ENCODE data around the gene RASIP1. TPM values are rescaled to one million over a fixed set of nuclear protein-coding genes. Genes with fewer than 3 reads are reported as not detected.

Gene RASIP1
- total RNA-seq, 3 donors from 2014 or later = 7.7 to 28.2 (median 10.7) TPM

GRCh38 chr19:48739404-48740163 lies 826 bp downstream of the RASIP1 start:
- peak overlapping the region; percentile 76 for H3K27ac ChIP-seq
- no peaks in the 10 kb centered on the region for H3K4me1 ChIP-seq
- no peak for TF ChIP-seq CTCF (IDR thresholded peaks at IDR 0.05)
- no peak for TF ChIP-seq POLR2AphosphoS5 (IDR thresholded peaks at IDR 0.05)
- no peak for TF ChIP-seq POLR2A (IDR thresholded peaks at IDR 0.05)
- H3K27me3 ChIP-seq = no peaks in the 10 kb centered on the region
- H3K9me3 ChIP-seq = no peaks in the 10 kb centered on the region
- DNase-seq (ENCODE audit: low spot score in 2 of 2) = no peak
- no peaks in the 10 kb centered on the region for H3K36me3 ChIP-seq
- H3K4me3 ChIP-seq = peak overlapping the region; percentile 50 to 81 (median 68)
- intact Hi-C loops (cut with DNase I; ENCODE audit: low total_unique reads) = no loop called here

- intact Hi-C loops (cut with DNase I; ENCODE audit: low total_unique reads) = no loop called here
- no peaks in the 10 kb centered on the region for H3K36me3 ChIP-seq
- H3K4me3 ChIP-seq = peak overlapping the region; percentile 50 to 81 (median 68)
- no peaks in the 10 kb centered on the region for H3K9me3 ChIP-seq
- H3K4me1 ChIP-seq = no peaks in the 10 kb centered on the region
- no peaks in the 10 kb centered on the region for H3K27me3 ChIP-seq
- peak overlapping the region; percentile 76 for H3K27ac ChIP-seq
- DNase-seq (ENCODE audit: low spot score in 2 of 2) = peak; percentile 90 to 96
- peak in 1 of 3 donors; percentile 26 for TF ChIP-seq POLR2AphosphoS5 (IDR thresholded peaks at IDR 0.05)
- TF ChIP-seq POLR2A (IDR thresholded peaks at IDR 0.05) = no peak
Observed at GRCh38 chr19:48738557-48739403, 1.6 kb downstream of the RASIP1 start.

- TF ChIP-seq POLR2AphosphoS5 (IDR thresholded peaks at IDR 0.05) (no peak), POLR2A (IDR thresholded peaks at IDR 0.05) (no peak)
- Histone ChIP-seq H3K36me3 (no peaks in the 10 kb centered on the region), H3K4me3 (no peak overlapping the region), H3K27me3 (no peaks in the 10 kb centered on the region), H3K27ac (no peak overlapping the region), H3K4me1 (no peaks in the 10 kb centered on the region), H3K9me3 (no peaks in the 10 kb centered on the region)
- DNase-seq (ENCODE audit: low spot score in 2 of 2) = no peak
- intact Hi-C loops (cut with DNase I; ENCODE audit: low total_unique reads) = no loop called here
Observed at GRCh38 chr19:48737360-48737998, 2.9 kb downstream of the RASIP1 start.

- H3K4me3 ChIP-seq = no peak overlapping the region
- no peak overlapping the region for H3K27ac ChIP-seq
- intact Hi-C loops (cut with DNase I; ENCODE audit: low total_unique reads) = no loop called here
- H3K36me3 ChIP-seq = no peaks in the 10 kb centered on the region
- no peaks in the 10 kb centered on the region for H3K4me1 ChIP-seq
- no peaks in the 10 kb centered on the region for H3K9me3 ChIP-seq
- TF ChIP-seq CTCF (IDR thresholded peaks at IDR 0.05) (no peak), POLR2A (IDR thresholded peaks at IDR 0.05) (no peak), POLR2AphosphoS5 (IDR thresholded peaks at IDR 0.05) (no peak)
- no peaks in the 10 kb centered on the region for H3K27me3 ChIP-seq
- no peak for DNase-seq (ENCODE audit: low spot score in 2 of 2)
Observed at GRCh38 chr19:48735031-48735615, 5.3 kb downstream of the RASIP1 start.

DNA sequence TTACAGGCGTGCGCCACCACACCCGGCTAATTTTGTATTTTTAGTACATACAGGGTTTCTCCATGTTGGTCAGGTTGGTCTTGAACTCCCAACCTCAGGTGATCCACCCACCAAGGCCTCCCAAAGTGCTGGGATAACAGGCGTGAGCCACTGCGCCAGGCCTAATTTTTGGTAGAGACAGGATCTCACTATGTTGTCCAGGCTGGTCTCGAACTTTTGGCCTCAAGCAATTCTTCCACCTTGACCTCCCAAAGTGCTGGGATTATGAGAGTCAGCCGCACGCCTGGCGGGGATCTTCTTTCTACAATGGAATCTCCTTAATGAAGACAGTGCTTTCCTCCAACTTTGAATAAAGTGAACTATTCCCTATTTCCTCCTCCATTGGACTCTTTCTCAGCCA lies 5.8 kb downstream of the RASIP1 start:
- no peak overlapping the region for H3K4me3 ChIP-seq
- intact Hi-C loops (cut with DNase I; ENCODE audit: low total_unique reads) = no loop called here
- no peak for TF ChIP-seq POLR2AphosphoS5 (IDR thresholded peaks at IDR 0.05)
- TF ChIP-seq CTCF (IDR thresholded peaks at IDR 0.05) = no peak
- TF ChIP-seq POLR2A (IDR thresholded peaks at IDR 0.05) = no peak
- H3K4me1 ChIP-seq = no peaks in the 10 kb centered on the region
- no peak overlapping the region for H3K27ac ChIP-seq
- no peak for DNase-seq (ENCODE audit: low spot score in 2 of 2)
- H3K36me3 ChIP-seq = no peaks in the 10 kb centered on the region
- no peaks in the 10 kb centered on the region for H3K27me3 ChIP-seq
- no peaks in the 10 kb centered on the region for H3K9me3 ChIP-seq
